HG03196 (cell line): ENCODE results near the gene NOS2.
"Not testable (repeated sequence)": the region's sequence is repeated elsewhere in the genome, so short reads cannot be mapped to it uniquely, and the experiment has no call there.

Experiments
- ATAC-seq: cut with Tn5 transposase; IDR thresholded peaks from one replicate; pipeline ENCODE4 v1.9.1; 2021; ENCODE audit not compliant: unreplicated experiment

Gene NOS2

GRCh38 chr17:27800522-27800921, at the start of gene NOS2:
Gene NOS2 (minus strand): TSS chr17:27800529. CDS start chr17:27798809, 1,720 bp downstream.
- ATAC-seq: no peak

- no peak for ATAC-seq
Measured at GRCh38 chr17:27849474-27850185, 49.3 kb upstream of the NOS2 start.

- no peak for ATAC-seq
Measured at GRCh38 chr17:27848931-27849330, 48.6 kb upstream of the NOS2 start.

- ATAC-seq: not testable (repeated sequence)
Measured at GRCh38 chr17:27846808-27847307, 46.5 kb upstream of the NOS2 start.

GRCh38 chr17:27846042-27846655, 45.8 kb upstream of the NOS2 start:
- no peak for ATAC-seq

- ATAC-seq: no peak
Measured at GRCh38 chr17:27845264-27846041, 45.1 kb upstream of the NOS2 start.

GRCh38 chr17:27840688-27841087, 40.4 kb upstream of the NOS2 start:
- no peak for ATAC-seq

GRCh38 chr17:27840406-27840678, 40.0 kb upstream of the NOS2 start:
- ATAC-seq: not testable (repeated sequence)

GRCh38 chr17:27839571-27840405, 39.5 kb upstream of the NOS2 start:
- ATAC-seq: not testable (repeated sequence)

GRCh38 chr17:27838607-27839006, 38.3 kb upstream of the NOS2 start:
- ATAC-seq: not testable (repeated sequence)

GRCh38 chr17:27837769-27838168, 37.4 kb upstream of the NOS2 start:
- ATAC-seq: not testable (repeated sequence)

- ATAC-seq: no peak
Measured at GRCh38 chr17:27836651-27837050, 36.3 kb upstream of the NOS2 start.

GRCh38 chr17:27834571-27834970, 34.2 kb upstream of the NOS2 start:
- ATAC-seq: no peak

- no peak for ATAC-seq
Measured at GRCh38 chr17:27832831-27833230, 32.5 kb upstream of the NOS2 start.

- ATAC-seq: not testable (repeated sequence)
Measured at GRCh38 chr17:27829888-27830287, 29.6 kb upstream of the NOS2 start.

GRCh38 chr17:27829143-27829711, 28.9 kb upstream of the NOS2 start:
- not testable (repeated sequence) for ATAC-seq

- ATAC-seq: no peak
Measured at GRCh38 chr17:27825459-27825858, 25.1 kb upstream of the NOS2 start.

GRCh38 chr17:27824745-27825144, 24.4 kb upstream of the NOS2 start:
- ATAC-seq: no peak

GRCh38 chr17:27824176-27824715, 23.9 kb upstream of the NOS2 start:
- ATAC-seq: no peak

GRCh38 chr17:27822108-27822507, 21.8 kb upstream of the NOS2 start:
- ATAC-seq: not testable (repeated sequence)
